NCI-H1694 (cell line): ENCODE results near the gene ACSS3.

Experiments used
- DNase-seq: peaks from one replicate; lab custom pipeline; 2025; lab: John Stamatoyannopoulos, UW

ACSS3 gene

GRCh38 chr12:81224626-81225025 lies 146.7 kb downstream of the ACSS3 start:
- DNase-seq, result no peak

- no peak for DNase-seq
These were observed 151.9 kb downstream of the ACSS3 start for GRCh38 chr12:81229759-81230158.

DNA sequence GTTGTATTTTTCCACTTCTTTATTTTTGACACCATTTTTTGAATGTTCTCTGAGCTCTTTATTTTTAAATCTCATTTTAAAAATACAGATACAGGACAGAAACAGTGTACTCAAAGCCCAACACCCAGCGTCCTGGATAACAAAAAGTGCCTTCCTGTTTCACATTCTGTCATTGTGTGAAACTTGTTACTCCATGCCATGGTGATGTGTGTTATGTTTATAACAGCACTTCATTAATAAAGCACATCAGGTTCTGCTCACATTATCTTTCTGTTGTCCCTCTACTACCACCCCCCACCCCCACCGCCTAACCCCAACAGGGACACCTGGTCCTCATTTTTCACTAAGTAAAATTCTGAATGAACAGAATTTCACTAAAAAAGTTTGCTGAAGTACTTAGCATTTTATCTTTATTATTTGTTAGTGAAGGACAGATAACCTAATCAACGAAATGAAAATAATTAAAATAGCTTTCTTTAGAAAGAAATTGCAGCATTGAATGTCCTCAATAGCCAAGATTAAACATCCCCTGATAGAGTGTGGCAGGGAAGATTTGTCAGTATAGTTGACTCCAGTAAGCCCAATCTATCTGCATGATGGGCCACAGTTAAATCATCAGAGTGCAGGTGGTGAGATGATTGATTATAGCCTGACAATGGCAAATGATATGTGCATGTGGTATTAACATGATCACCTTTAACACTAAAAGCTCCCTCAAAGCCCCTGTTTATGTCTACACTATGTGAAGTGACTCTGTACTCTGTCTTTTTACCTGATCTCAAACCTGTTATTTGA lies 153.9 kb downstream of the ACSS3 start:
- DNase-seq, result no peak

GRCh38 chr12:81245458-81245857 lies 167.6 kb downstream of the ACSS3 start:
- no peak for DNase-seq

- DNase-seq, result no peak
These were observed 168.2 kb downstream of the ACSS3 start for GRCh38 chr12:81245907-81246570.

GRCh38 chr12:81249976-81250375 lies 172.1 kb downstream of the ACSS3 start:
- DNase-seq, result no peak

DNA sequence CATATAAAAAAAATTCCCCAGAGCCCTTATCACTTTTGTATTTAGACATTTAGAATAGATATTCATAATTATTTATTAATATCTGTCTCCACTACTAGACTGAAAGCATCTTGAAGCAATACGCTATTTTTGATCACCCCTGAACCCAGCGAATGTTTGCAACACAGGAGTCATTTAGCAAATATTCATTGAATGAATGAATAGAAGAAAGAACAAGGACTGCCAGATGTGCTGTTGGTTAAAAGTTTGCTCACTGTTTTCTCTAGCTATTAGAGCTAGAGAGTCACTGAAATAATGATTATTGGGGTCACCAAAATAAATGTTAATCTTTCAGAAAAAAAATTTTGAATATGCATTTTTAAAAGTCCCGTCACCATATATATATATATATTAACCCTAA lies 174.3 kb downstream of the ACSS3 start:
- no peak for DNase-seq

DNA sequence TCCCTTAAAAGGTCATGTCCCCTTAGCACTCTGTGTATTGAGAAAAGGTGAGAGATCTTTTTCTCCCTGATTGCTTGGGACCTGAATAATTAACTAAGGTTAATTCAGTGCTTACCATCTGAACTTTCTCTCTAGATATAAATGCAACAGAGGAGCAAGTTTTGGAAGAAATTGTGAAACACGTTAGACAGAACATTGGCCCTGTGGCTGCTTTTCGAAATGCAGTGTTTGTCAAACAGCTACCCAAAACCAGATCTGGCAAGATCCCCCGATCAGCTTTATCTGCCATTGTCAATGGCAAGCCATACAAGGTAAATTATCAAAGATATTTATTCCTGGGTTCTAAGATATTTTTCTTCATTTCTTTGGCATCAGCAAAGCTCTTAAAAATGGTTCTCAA lies 175.5 kb downstream of the ACSS3 start:
- no peak for DNase-seq

DNA sequence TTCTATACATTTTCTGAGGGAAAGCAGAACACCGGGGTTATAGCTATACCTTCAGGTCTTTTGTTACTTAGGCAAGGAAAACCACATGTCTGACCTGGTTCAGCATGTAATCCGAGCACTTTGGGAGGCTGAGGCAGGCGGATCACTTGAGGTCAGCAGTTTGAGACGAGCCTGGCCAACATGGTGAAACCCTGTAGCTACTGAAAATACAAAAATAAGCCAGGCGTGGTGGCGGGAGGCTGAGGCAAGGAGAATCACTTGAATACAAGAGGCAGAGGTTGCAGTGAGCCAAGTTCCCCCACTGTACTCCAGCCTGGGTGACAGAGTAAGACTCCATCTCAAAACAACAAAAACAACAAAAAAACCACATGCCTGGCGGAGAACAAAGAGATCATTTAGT lies 177.6 kb downstream of the ACSS3 start:
- no peak for DNase-seq

GRCh38 chr12:81255947-81256346 lies 178.1 kb downstream of the ACSS3 start:
- no peak for DNase-seq

- peak; percentile 66 for DNase-seq
These were observed 180.2 kb downstream of the ACSS3 start for GRCh38 chr12:81257947-81258551.

GRCh38 chr12:81259360-81259759 lies 181.5 kb downstream of the ACSS3 start:
- DNase-seq, result no peak

DNA sequence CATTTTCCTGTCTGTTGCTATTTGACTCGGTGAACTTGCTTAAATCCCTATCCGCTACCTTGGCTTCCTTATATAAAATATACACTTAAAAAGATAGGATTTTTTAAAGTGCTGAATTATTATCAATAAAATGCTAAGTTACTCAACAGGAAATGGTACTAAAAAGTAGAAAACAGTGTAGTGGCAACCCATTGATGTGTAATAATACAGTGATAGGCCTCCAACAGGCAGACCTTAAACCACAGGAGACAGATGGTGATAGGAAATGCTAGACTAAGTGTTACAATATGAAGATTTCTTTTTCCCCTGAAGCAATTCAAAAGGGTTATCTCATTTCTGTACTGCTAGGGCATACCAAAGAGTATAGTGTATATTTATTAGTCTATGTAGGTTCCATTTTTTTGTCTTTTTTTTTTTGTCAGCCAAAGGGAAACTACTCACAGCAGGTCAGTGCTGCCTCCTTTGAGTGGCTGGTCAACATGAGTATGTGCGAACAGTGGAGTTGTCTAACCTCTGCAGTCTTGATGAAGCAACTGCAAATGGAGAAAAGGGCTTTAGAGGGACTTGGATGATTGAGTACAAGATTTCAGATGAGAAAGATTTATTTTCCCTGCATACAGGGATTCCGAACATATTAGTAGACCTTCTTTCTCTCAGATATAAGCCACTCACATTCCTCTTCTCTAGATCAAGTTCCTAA lies 183.8 kb downstream of the ACSS3 start:
- no peak for DNase-seq

DNA sequence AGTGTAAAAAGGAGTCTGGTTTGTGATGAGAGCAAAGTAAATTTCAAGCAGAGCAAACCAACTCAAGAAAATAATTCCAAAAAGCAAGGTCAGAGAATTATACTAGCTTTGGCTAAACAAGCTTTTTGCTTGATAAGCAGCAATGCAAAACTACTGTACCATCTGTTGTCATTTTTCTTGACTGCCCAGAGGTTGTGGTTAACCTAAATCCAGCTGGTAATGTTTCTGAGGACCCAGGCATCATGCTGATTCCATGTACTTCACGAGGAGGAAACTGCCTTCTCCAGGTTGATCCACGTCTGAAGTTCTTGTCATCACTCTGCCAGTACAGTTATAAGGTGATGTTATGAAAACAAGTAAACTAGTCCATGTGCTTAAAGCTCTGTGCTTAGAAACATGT lies 185.2 kb downstream of the ACSS3 start:
- no peak for DNase-seq

DNA sequence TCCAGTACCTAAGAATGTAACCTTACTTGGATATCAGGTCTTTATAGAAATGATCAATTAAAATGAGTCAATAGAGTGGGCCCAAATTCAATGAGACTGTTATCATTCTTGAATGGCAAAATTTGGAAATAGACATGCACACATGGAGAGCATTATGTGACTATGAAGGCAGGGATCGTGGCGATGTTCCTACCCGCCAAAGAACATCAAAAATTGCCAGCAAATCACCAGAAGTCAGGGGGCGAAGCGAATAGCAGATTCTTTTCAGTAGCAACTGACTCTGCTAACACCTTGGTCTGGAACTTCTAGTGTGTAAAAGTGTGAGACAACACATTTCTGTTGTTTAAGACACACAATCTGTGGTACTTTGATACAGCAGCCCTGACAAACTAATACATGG lies 192.5 kb downstream of the ACSS3 start:
- no peak for DNase-seq

- no peak for DNase-seq
These were observed 197.0 kb downstream of the ACSS3 start for GRCh38 chr12:81274637-81275529.

DNA sequence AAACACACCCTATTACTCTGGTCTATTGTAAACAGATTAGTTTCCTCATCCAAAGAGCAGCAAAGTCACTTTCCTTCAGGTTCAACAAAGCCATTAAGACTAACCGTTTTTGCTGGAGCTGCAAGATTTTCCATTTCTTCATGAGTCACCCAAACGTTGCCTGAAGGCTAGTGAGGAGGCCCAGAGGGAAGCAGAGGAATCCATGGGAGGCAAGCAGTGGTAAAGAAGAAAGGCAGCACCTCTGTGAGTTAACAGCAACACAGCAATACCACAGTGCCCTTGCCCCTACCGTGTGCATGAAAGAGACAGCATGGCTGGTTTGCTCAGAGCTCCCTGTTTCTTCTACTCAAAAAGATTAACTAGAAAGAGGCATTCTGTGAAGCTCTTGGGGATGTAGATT lies 206.3 kb downstream of the ACSS3 start:
- no peak for DNase-seq

- no peak for DNase-seq
These were observed 210.8 kb downstream of the ACSS3 start for GRCh38 chr12:81288651-81289050.

GRCh38 chr12:81294325-81295190 lies 216.7 kb downstream of the ACSS3 start:
- DNase-seq, result no peak

GRCh38 chr12:81295251-81295650 lies 217.4 kb downstream of the ACSS3 start:
- DNase-seq, result no peak
